HG03280 (cell line): ENCODE measurements around the gene C6orf89.

Experiments
- ATAC-seq: cut with Tn5 transposase; IDR thresholded peaks from one replicate; pipeline ENCODE4 v1.9.1; 2021; ENCODE audit warnings: mild to moderate bottlenecking, moderate library complexity; ENCODE audit not compliant: unreplicated experiment

The C6orf89 gene

DNA sequence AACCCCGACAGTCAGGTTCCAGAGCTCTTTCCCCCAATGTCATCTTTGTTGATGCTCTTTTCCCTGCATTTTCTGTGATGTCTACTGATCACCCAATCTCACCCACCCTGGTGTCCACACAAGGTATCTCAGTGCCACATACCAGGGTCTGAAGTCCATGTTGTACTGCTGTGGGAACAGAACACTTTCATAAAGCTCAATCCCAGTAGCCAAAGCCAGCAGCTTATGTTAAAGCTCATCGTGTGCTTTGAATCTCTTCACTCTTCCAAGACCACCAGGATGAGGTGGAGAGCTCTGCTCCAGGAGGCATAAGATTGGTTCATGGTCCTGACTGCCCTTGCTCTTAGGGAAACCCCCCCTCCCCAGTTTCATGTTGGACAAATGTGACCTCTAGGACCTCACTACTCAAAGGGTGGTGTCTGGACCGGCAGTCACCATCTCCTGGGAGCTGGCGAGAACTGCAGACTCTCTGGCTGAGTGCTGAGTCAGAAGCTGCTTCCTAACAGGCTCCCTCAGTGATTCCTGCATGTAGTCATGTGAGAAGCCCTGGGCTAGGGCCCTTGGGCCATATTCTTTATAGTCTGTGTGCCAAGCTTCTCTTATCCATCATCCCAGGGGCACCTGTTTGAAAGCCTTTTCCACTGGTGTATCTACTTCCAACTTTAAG is 33.1 kb upstream of the C6orf89 start:
- ATAC-seq = no peak

DNA sequence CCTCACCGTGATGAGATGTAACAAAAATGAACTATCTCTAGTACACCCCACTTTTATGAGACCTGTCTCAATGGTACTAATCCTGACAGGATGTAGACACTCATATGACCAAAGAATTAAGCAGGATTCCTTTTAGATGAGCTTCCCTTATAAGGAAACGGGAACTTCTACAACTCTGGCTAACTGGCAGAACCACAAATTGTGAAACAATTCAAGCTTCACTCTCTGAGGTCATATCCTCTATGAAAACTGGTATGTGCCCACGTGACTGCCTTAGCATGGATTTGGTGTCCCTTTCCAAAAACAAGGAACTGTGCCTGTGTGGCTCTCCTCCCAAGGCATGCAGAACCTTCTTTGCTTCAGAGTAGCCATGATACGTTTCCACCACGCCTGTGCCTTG is 32.4 kb upstream of the C6orf89 start:
- ATAC-seq = no peak

DNA sequence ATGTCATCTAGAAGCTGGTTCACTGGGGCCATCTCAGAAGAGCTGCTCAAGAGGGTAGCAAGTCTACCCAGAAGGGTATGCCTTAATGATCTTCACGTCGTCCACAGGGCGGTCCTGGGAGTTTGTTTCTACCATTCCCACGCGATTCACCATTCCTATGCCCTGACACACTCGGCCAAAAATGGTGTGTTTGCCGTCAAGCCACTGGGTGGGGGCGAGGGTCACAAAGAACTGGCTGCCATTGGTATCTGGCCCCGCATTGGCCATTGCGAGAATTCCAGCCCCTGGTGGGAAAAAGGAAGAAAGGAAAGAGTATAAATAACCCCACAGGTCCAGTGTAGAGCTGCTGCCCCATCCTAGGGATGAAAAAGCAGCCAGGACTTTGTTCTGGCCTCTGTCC is 30.0 kb upstream of the C6orf89 start:
- ATAC-seq = no peak

DNA sequence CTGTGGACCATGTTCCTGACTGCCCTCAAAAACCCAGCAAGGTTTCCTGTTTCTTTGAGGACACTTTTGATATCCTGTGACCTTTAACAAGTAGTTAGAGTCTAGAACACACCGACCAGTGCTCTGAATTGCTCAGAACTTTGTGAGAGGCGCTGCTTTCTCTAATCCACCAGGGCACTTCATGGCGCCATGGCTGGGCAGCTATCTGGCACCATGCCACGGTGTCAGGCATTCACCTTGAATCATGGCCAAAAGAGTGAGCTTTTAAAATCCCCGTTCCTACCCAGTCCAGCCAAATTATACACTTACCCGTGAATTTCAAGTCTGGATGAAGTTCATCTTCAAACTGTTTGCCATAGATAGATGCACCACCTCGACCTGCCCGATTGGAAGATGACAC is 29.5 kb upstream of the C6orf89 start:
- ATAC-seq = no peak

DNA sequence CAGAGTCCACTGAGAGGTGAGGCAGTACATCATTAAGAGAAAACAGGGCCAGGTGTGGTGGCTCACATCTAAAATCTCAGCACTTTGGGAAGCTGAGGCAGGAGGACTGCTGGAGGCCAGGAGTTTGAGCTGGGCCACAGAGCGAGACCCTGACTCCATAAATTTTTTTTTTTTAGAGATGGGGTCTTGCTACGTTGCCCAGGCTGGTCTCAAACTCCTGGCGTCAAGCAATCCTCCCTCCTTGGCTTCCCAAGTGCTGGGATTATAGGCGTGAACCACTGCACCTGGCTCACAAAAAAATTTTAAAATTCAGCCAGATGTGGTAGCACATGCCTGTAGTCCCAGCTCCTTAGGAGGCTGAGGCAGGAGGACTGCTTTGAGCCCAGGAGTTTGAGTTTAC is 28.4 kb upstream of the C6orf89 start:
- no peak for ATAC-seq

DNA sequence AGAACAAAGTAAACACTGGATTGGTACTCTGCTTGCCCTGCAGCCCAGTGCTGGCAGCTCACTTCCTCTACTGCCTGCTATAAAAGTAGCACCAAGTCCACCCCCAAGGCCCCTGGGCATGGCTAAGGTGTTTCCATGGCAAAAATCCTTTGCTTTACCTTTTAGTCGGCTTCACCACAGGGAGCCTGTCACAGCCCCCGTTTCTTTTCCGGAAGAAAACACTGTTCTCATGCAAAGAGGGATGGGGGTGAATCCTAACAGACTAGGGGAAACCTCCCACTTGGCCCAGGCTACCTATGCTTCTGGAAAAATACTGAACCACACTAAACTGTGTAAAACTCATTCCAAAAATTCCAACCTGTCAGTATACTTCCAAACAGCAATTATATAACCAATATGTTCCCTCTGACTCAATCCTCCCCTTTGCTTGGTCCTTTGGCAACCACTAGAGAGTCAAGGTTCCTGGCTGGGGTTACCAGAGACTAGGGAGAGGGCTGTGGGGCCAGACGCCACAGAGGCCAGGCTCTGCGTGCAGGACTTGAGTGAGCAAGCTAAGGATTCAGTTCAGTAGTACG is 27.3 kb upstream of the C6orf89 start:
- no peak for ATAC-seq

DNA sequence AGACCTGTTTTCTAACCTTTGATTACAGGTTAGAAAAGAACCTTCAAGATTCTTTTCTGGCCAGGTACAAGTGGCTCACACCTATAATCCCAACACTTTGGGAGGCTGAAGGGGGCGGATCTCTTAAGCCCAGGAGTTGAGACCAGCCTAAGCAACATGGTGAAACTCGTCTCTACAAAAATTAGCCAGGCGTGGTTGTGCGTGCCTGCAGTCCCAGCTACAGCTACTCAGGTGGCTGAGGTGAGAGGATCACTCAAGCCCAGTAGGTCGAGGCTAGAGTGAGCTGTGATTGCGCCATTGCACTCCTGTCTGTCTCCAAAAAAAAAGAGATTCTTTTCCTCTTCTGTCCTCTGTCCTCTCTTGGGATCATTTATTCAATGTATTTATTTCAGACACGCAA is 25.6 kb upstream of the C6orf89 start:
- ATAC-seq = no peak

DNA sequence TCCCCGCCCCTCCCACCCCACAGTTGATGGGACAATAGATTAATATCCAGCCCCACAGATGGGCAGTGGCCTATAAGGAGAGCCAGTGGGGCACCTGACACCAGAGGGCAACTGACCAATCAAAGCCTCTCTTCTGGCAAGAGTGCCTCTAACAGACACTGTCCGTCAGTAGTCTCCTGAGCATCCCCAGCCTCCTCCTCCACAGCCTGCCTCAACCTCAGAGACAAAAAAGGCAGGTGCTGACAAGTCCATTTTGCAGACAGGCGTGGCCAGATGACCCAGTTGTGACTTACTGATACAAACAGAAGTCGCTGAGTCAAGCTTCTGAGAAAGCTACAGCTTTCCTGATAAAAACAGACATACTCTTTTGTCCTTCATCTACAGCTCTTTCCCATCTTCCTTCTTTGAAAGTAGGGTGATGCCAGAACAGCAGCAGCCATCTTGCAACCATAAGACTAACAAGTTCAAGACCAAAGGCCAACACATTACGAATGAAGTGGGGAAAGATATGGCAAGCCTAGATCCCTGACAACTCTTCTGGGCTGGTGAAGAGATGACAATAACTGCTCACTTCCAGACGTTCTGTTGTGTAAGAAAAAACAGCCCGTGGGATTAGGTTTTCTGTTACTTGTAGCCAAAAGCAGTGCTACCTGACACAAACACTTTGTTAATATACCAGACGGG is 23.4 kb upstream of the C6orf89 start:
- no peak for ATAC-seq

DNA sequence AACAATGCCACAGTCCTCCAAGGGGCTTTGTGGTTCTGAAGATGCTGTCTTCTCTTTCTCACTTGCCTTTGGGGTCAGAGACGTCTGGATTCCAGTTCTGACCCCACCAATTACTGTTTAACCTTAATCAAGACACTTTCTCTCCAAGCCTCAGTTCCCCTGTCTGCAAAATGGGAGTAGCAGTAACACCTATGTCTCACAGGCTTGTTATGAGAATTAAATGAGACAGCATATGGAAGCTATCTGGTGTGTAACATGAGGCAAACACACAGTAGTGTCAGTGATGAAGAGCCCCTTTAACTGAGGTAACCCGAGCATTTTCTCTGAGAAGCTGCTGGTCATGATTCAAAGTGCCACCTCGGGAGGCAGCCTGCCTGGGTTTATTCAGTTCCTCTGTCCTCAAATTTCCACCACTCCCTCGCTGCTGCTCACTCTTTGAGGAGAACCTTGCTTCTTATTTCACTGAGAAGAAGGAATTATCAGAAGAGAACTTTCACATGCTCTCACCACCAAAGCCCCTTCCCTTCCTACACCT is 22.8 kb upstream of the C6orf89 start:
- no peak for ATAC-seq

DNA sequence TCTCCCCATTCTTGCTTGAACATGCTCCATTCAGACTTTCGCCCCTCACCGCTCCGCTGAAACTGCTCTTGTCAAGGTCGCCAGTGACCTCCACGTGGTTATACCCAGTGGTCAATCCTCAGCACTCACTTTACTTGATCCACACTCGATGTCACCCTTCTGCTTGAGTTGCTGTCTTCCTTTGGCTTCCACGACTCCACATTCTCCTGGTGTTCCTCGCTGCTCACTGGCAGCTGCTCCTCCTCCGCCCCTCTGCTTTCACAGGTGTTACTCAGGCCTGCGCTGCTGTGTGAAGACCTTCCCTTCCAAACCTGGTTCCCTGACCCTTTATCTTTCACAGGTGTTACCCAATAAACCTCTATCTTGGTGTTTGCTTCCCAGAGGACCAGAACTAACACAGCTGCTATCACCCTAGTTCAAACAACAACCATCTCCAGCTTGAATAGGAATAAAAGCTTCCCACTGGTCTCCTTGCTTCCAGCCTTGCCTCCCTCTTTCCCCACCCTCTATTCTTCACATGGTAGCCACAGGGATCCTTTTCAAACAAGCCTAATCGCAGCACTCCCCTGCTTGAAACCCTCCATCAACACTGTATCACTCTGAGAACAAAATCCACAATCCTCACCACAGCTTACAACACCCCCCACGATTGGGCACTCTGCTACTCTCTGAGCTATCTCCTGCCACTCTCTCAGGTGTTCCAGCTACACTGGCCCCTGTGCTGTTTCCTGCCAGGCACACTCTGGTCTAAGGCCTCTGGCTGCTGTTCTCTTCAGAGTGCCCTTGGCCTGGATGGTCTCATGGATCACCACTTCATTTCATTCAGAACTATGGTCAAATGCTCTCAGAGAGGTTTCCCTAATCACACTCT is 21.8 kb upstream of the C6orf89 start:
- ATAC-seq = no peak

DNA sequence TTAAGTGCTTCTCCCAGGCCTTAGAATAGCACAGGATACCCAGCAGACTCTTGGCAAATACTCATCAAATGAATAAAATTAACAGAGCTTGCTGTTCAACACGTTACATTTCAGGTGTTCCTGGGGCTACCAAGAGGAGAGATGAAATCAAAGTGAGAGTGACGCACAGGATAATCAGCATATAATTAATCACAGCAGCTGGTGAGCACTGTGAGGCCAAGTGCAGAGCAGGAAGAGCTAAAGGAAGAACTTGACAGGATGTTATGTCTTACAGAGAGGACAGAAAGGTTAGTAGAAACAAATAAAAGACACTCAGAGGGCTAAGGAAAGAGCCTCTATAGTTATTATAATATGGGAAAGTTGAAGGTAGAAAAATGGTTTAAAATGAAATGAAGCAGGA is 19.9 kb upstream of the C6orf89 start:
- no peak for ATAC-seq

DNA sequence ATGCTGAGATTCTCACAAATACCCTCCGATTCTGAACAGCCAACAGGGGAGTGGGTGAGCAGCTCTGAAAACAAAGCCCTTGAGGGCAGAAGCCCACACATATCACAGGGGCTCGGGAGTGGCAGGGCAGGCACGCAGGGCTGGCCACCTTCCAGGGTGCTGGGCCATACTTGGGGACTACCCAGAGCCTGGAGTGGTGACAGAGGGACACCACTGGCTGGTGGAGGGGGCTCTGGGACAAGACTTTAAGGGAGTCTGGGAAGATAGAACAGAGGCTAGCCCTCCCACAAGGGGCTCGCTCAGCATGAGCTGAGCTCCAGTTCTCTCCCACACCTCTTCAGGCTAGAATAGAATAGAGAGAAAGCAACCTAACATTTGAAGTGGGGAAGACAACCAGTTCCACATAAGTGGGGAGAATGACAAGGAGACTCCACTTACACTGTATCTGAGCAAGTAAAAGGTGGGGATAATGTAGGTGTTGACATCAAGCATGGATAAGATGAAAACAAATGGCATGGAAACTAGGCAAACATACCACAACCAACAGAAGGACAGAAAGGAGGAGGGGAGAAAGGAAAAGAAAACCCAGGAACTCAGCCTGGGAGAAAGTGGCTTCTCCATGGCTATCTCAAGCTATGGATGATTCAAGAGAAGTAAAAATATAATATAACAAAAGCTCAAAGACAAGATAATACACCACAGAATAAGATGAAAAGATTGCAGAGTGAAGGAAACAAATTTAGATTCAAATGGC is 18.1 kb upstream of the C6orf89 start:
- no peak for ATAC-seq

DNA sequence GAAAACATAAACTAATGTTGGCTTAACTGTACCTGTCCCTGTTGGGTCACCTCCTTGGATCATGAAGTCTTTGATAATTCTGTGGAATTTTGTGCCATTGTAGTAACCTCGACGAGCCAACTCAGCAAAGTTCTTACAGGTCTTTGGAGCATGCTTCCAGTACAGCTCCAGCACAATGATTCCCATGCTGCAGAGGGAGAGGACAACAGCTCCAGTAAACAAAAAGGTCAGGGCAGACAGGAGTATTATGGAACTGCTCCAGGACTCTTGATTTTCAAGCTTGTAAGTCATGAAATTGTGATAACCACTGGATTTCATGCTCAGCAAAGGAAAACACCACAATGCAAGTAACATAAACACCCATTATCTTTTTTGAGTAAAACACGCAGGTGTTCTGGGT is 14.1 kb upstream of the C6orf89 start:
- ATAC-seq = no peak

DNA sequence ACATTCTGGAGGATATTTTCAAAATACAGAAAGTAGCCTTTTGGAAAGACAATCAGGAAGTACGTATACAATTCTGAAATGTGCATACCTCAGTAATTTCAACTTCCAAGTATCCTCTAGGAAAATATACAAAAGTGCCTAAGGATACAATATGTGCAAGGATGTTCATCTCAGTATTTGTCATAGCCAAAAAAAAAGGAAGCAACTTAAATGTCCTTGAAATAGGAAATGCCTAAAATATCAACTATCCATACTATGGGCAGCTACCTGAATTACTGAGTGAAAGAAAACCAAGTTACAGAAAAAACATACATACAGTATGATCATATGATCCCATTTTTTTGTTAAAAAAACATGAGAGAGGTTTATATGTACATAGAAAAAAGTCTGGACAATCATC is 12.6 kb upstream of the C6orf89 start:
- ATAC-seq = no peak

DNA sequence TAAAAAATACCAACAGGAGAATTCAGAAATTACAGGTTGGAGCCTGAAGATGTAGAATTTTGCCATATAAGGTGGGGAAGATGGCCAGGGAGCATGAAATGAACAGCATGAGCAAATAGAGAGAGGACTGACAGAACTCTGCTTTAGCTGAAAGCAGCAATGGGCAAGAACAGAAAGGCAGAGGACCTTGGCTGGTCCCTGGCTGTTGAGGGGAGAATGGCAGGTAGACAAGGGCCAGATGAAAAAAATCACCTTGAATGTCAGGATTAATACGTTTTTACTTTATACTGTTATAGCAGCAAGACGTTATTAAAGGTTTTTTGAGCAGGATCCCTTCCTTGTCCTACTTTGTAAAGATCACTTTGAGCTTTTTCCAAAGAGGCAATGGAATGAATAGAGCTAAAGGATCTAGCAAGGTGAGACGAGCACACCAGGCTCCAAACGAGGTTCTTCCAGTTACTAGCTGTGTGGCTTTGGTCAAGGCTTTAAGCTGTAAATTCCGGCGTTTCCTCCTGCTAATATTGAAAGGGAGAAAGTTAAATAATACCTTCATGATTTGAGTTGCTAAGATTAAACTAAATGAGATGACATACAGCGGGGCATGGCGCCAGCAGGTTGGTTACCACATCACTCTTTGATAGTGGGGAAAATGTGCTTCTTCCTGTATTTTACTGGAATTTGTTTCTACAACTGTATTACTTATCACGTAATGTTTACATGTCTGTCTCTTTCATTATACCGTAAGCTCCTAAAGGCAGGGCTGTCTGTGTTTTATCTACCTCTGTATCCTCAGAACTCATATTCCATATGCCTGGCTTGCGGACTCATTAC is 11.9 kb upstream of the C6orf89 start:
- no peak for ATAC-seq

DNA sequence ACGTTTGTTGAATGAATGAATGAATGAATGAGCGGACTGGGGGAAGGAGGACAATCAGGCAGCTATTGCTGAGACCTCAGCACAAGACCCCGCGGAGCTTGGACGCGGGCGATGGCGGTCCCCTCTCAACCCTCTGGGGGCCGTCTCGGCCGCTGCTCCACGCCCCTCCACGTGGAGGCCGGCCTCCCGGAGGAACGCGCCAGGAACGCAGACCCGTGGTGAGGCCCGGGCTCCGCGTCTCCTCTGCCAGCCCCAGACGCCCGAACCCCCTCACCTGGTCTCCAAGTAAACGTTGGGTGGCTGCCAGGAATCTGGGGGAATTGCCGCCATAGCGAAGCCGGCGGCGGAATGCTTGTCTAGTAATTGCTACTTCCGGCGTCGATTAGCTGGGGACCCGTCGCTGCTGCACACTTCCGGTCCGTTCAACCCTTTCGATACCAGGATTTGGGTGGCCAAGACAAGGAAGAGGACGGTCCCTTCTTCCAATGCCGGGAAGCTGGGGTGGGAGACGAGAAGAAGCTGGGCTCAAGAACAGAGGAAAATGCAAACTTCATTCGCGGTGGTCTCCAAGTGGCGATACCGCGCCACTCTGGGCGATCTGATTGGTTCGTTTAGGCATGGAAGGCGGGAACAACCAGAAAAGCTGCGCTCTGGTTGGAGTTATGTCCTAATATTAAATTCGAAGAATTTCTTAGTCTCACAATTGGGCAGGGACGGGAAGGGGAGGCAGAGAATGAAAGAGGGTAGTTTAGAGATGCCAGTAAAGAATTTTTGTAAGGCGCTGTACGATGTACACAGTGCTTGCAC is 11.1 kb upstream of the C6orf89 start, which contains the start of gene PPIL1:
Gene PPIL1, minus strand, starts transcription at position 361 of the 807 bp plus-strand sequence. Its CDS starts 31 bp downstream, at position 330.
- peak; percentile 83 for ATAC-seq

DNA sequence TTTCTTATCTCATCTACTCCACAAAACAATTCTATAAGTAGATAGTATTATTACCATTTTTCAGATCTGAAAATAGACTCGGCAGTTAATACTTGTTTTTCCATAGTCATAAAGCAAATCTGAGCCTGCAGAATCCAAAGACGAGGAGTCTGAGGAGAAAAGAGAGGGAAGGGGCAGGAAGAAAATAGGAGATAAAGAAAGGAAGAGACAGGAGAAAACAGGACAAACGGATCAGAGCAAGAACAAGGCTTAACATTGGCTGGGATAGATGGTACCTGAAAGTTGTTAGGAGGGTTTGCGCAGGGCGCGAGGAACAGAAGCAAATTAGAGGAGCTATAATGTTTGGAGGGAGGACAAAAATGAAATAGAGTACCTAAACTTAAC is 10.5 kb upstream of the C6orf89 start:
- ATAC-seq = no peak

DNA sequence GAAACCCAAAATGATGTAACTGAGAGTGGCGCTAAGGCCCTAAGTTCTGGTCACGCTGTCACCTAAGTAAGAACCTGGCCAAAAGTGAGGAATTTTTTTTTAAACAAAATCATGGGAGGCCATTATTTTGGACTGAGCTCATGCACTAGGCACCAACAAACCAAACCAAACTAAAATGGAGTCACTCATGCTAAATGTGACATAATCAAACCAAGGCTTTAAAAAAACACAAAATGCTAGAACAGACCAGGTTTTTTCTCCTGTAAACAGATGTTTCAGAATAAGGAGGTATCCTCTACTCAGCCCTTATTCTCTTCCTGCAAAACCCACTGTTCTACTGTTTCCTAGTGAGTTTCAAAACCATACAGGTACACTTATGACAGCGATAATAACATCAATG is 1.1 kb upstream of the C6orf89 start:
- ATAC-seq = no peak
